Body of pancreas (tissue), 4 donors: ENCODE measurements around the gene IQCK.

ENCODE experiments used
- CTCF ChIP-seq, 7 experiments: fragments of 450-650 bp in 4 of 7; fragments of 200-600 bp in 3 of 7; sonication (generic) in 3 of 7; IDR thresholded peaks; one replicate each; pipeline ENCODE4 v1.5.1; 2016 to 2019; ENCODE audit warnings: antibody characterized with exemption in 7 of 7
- POLR2A ChIP-seq, 3 donors: fragments of 450-650 bp; IDR thresholded peaks; one replicate each; pipeline ENCODE4 v1.6.1; 2016; ENCODE audit warnings: antibody characterized with exemption in 3 of 3, mild to moderate bottlenecking in 2 of 3

- peak; percentile 99 to 100 (median 99) for TF ChIP-seq CTCF (IDR thresholded peaks at IDR 0.05)
- no peak for TF ChIP-seq POLR2A (IDR thresholded peaks at IDR 0.05)
Measured at GRCh38 chr16:19886073-19886941, 168.2 kb downstream of the IQCK start.
